ENCODE measurements around the gene CUL9.
"Not testable (repeated sequence)": the region's sequence is repeated elsewhere in the genome, so short reads cannot be mapped to it uniquely, and the experiment has no call there.

The CUL9 gene

GRCh38 chr6:43181942-43182860 lies at the start of gene CUL9:
CUL9 (plus strand) TSS chr6:43182196; CDS start chr6:43184311, 2,115 bp downstream.
- peak; percentile 61 to 73 (median 63) for DNase-seq (ENCODE audit: low read depth in 3 of 3)

- DNase-seq (ENCODE audit: low read depth in 3 of 3): no peak
Observed at GRCh38 chr6:43138267-43138666, 43.7 kb upstream of the CUL9 start.

GRCh38 chr6:43139973-43140372 lies 42.0 kb upstream of the CUL9 start:
- not testable (repeated sequence) for DNase-seq (ENCODE audit: low read depth in 3 of 3)

GRCh38 chr6:43141644-43142043 lies 40.4 kb upstream of the CUL9 start:
- no peak for DNase-seq (ENCODE audit: low read depth in 3 of 3)

GRCh38 chr6:43142101-43142500 lies 39.9 kb upstream of the CUL9 start:
- no peak for DNase-seq (ENCODE audit: low read depth in 3 of 3)

GRCh38 chr6:43143235-43144128 lies 38.5 kb upstream of the CUL9 start:
- DNase-seq (ENCODE audit: low read depth in 3 of 3): peak; percentile 56 to 66 (median 61)

GRCh38 chr6:43144879-43145278 lies 37.1 kb upstream of the CUL9 start:
- DNase-seq (ENCODE audit: low read depth in 3 of 3): no peak

- DNase-seq (ENCODE audit: low read depth in 3 of 3): no peak
Observed at GRCh38 chr6:43146261-43146660, 35.7 kb upstream of the CUL9 start.

GRCh38 chr6:43146709-43147688 lies 35.0 kb upstream of the CUL9 start:
- DNase-seq (ENCODE audit: low read depth in 3 of 3): no peak

- no peak for DNase-seq (ENCODE audit: low read depth in 3 of 3)
Observed at GRCh38 chr6:43147691-43148477, 34.1 kb upstream of the CUL9 start.

GRCh38 chr6:43149265-43149664 lies 32.7 kb upstream of the CUL9 start:
- no peak for DNase-seq (ENCODE audit: low read depth in 3 of 3)

- DNase-seq (ENCODE audit: low read depth in 3 of 3): no peak
Observed at GRCh38 chr6:43150051-43150751, 31.8 kb upstream of the CUL9 start.

- no peak for DNase-seq (ENCODE audit: low read depth in 3 of 3)
Observed at GRCh38 chr6:43159599-43159998, 22.4 kb upstream of the CUL9 start.

- no peak for DNase-seq (ENCODE audit: low read depth in 3 of 3)
Observed at GRCh38 chr6:43163899-43164298, 18.1 kb upstream of the CUL9 start.

- no peak for DNase-seq (ENCODE audit: low read depth in 3 of 3)
Observed at GRCh38 chr6:43170417-43170930, 11.5 kb upstream of the CUL9 start.

GRCh38 chr6:43170931-43171706 lies 10.9 kb upstream of the CUL9 start, which contains the start of gene SRF:
SRF (plus strand) TSS chr6:43171269; CDS start chr6:43171657, 388 bp downstream.
- peak; percentile 97 to 98 (median 98) for DNase-seq (ENCODE audit: low read depth in 3 of 3)

GRCh38 chr6:43171707-43172103 lies 10.3 kb upstream of the CUL9 start:
- peak in 1 of 3 donors; percentile 22 for DNase-seq (ENCODE audit: low read depth in 3 of 3)
